ENCODE data around the gene PLSCR2.
"Not testable (repeated sequence)": the region's sequence is repeated elsewhere in the genome, so short reads cannot be mapped to it uniquely, and the experiment has no call there.

The PLSCR2 gene

GRCh38 chr3:146416366-146416765, 53.0 kb downstream of the PLSCR2 start:
- DNase-seq, result no peak

- no peak for DNase-seq
Measured at GRCh38 chr3:146414010-146414409, 55.4 kb downstream of the PLSCR2 start.

- not testable (repeated sequence) for DNase-seq
Measured at GRCh38 chr3:146412711-146413110, 56.6 kb downstream of the PLSCR2 start.

GRCh38 chr3:146407956-146408355, 61.4 kb downstream of the PLSCR2 start:
- DNase-seq, result no peak

- no peak for DNase-seq
Measured at GRCh38 chr3:146404436-146404835, 64.9 kb downstream of the PLSCR2 start.

GRCh38 chr3:146403792-146404191, 65.6 kb downstream of the PLSCR2 start:
- DNase-seq, result no peak

GRCh38 chr3:146396792-146397191, 72.6 kb downstream of the PLSCR2 start:
- no peak for DNase-seq

GRCh38 chr3:146395164-146395563, 74.2 kb downstream of the PLSCR2 start:
- no peak for DNase-seq

- DNase-seq, result no peak
Measured at GRCh38 chr3:146390957-146391356, 78.4 kb downstream of the PLSCR2 start.

- DNase-seq, result no peak
Measured at GRCh38 chr3:146390006-146390772, 79.2 kb downstream of the PLSCR2 start.

- no peak for DNase-seq
Measured at GRCh38 chr3:146387566-146387965, 81.8 kb downstream of the PLSCR2 start.

GRCh38 chr3:146386936-146387335, 82.4 kb downstream of the PLSCR2 start:
- DNase-seq, result no peak

GRCh38 chr3:146384786-146385185, 84.6 kb downstream of the PLSCR2 start:
- no peak for DNase-seq
